K562 (cell line): ENCODE data around the gene PTTG1IP. TPM values are rescaled to one million over a fixed set of nuclear protein-coding genes. Genes with fewer than 3 reads are reported as not detected.

ENCODE experiments used
- CC2D1A ChIP-seq: fragments of 450-650 bp; IDR thresholded peaks from 2 replicates; pipeline ENCODE4 v1.6.1; 2017; ENCODE audit warnings: mild to moderate bottlenecking
- CEBPB ChIP-seq: fragments of 450-650 bp; IDR thresholded peaks from 2 replicates; pipeline ENCODE4 v1.6.1; 2016; ENCODE audit warnings: missing genetic modification characterization, missing compliant biosample characterization
- EZH2 ChIP-seq: IDR thresholded peaks from 2 replicates; pipeline ENCODE4 v1.6.1; 2012; ENCODE audit warnings: low read depth, mild to moderate bottlenecking, inconsistent platforms, low read length, borderline replicate concordance
- HNRNPL ChIP-seq: fragments of 200-400 bp; formaldehyde crosslinking; IDR thresholded peaks from 2 replicates; pipeline ENCODE4 v1.6.1; 2017; ENCODE audit warnings: low read depth, mild to moderate bottlenecking, low read length
- HNRNPLL ChIP-seq: fragments of 200-400 bp; formaldehyde crosslinking; IDR thresholded peaks from 2 replicates; pipeline ENCODE4 v1.6.1; 2017; ENCODE audit warnings: low read length, low read depth, mild to moderate bottlenecking; ENCODE audit not compliant: poor library complexity, severe bottlenecking
- MBD2 ChIP-seq: sonication (generic); IDR thresholded peaks from 2 replicates; pipeline ENCODE4 v1.6.1; 2016; ENCODE audit warnings: low read depth, borderline replicate concordance
- NR4A1 ChIP-seq, 2 experiments: fragments of 250-450 bp in 1 of 2; fragments of 450-650 bp in 1 of 2; sonication (Bioruptor Pico) in 1 of 2; IDR thresholded peaks; 2 replicates each; pipeline versions ENCODE4 v1.4.0 to v1.6.1; 2016 to 2020; ENCODE audit warnings: mild to moderate bottlenecking in 2 of 2, missing compliant biosample characterization in 1 of 2, missing genetic modification characterization in 1 of 2, moderate library complexity in 1 of 2
- SIX5 ChIP-seq, 2 experiments: IDR thresholded peaks; 2 replicates each; pipeline ENCODE4 v1.6.1; 2011; ENCODE audit warnings: low read length in 2 of 2, borderline replicate concordance in 1 of 2, low read depth in 1 of 2, mild to moderate bottlenecking in 1 of 2, moderate library complexity in 1 of 2; ENCODE audit not compliant: insufficient read depth in 1 of 2
- SMAD1 ChIP-seq: fragments of 150-350 bp; IDR thresholded peaks from 2 replicates; pipeline ENCODE4 v1.6.1; 2014; ENCODE audit warnings: low read length, low read depth; ENCODE audit not compliant: partially characterized antibody
- SMARCE1 ChIP-seq: fragments of 450-650 bp; IDR thresholded peaks from 2 replicates; pipeline ENCODE4 v1.7.1; 2016; ENCODE audit warnings: mild to moderate bottlenecking
- SRF ChIP-seq, 2 experiments: fragments of 250-450, 450-650 bp in 1 of 2; sonication (Bioruptor Pico) in 1 of 2; sonication (generic) in 1 of 2; formaldehyde crosslinking; IDR thresholded peaks; 2 replicates each; pipeline versions ENCODE4 v1.5.0 to v1.5.1; 2020 to 2022; ENCODE audit warnings: mild to moderate bottlenecking in 1 of 2, missing genetic modification reagents in 1 of 2
- TRIM28 ChIP-seq: fragments of 450-650 bp; IDR thresholded peaks from 2 replicates; pipeline ENCODE4 v1.6.1; 2017
- TSC22D4 ChIP-seq: fragments of 450-650 bp; IDR thresholded peaks from 2 replicates; pipeline ENCODE4 v1.6.1; 2016; ENCODE audit warnings: missing genetic modification characterization, missing biosample characterization, control low read depth
- ZFPM2 ChIP-seq: fragments of 250-450 bp; sonication (Bioruptor Pico); IDR thresholded peaks from 2 replicates; pipeline ENCODE4 v1.5.1; 2022; ENCODE audit warnings: mild to moderate bottlenecking
- ZNF124 ChIP-seq: sonication (generic); formaldehyde crosslinking; IDR thresholded peaks from 2 replicates; pipeline ENCODE4 v1.8.1; 2022; ENCODE audit warnings: missing genetic modification reagents
- ZNF3 ChIP-seq: fragments of 250-450 bp; sonication (Bioruptor Pico); IDR thresholded peaks from 2 replicates; pipeline ENCODE4 v1.5.0; 2021; ENCODE audit warnings: mild to moderate bottlenecking, moderate library complexity
- ZNF764 ChIP-seq: fragments of 250-450 bp; sonication (Bioruptor Pico); IDR thresholded peaks from 2 replicates; pipeline ENCODE4 v1.4.0; 2020; ENCODE audit warnings: low read depth, mild to moderate bottlenecking, moderate library complexity
- ZSCAN29 ChIP-seq: fragments of 450-650 bp; IDR thresholded peaks from 2 replicates; pipeline ENCODE4 v1.6.1; 2017
- polyA plus RNA-seq, 8 experiments: library from polyadenylated mRNA; depleted of rRNA in 4 of 8; stranded (reverse) in 5 of 8; unstranded in 3 of 8; fragments of >200 nt; fragmentation: Nextera tagmentation in 2 of 8; fragmentation: Illumina TruSeq in 1 of 8; extraction: Ambion mirVana in 2 of 8; extraction: Trizol in 1 of 8; gene quantifications; 2 replicates each; pipeline versions ENCODE4 v1.2.1 to v1.2.3, GENCODE V29; 2011 to 2014; ENCODE audit warnings: inconsistent platforms in 1 of 8, missing spikeins in 1 of 8
- total RNA-seq, 7 experiments: library from RNA; depleted of rRNA in 6 of 7; stranded (reverse); fragments of >200 nt in 6 of 7; fragmentation: Illumina TruSeq in 2 of 7; extraction: Trizol in 2 of 7; gene quantifications; 2 replicates each; pipeline versions ENCODE4 v1.2.1 to v1.2.3, GENCODE V29; 2011 to 2021; ENCODE audit warnings: low replicate concordance in 1 of 7
- TF ChIP-seq, protein P1 (sequence below): fragments of 250-450 bp; sonication (Bioruptor Pico); IDR thresholded peaks from 2 replicates; pipeline ENCODE4 v1.9.0; 2021; ENCODE audit warnings: mild to moderate bottlenecking
- TF ChIP-seq, protein P2 (sequence below), 2 experiments: IDR thresholded peaks; 2 replicates each; pipeline ENCODE4 v1.6.1; 2011; ENCODE audit warnings: borderline replicate concordance in 1 of 2, control low read depth in 1 of 2, low read depth in 1 of 2, low read length in 1 of 2, mild to moderate bottlenecking in 1 of 2, mixed read lengths in 1 of 2, moderate library complexity in 1 of 2; ENCODE audit not compliant: insufficient read depth in 1 of 2, insufficient read length in 1 of 2, poor library complexity in 1 of 2, severe bottlenecking in 1 of 2; ENCODE audit errors: extremely low read depth in 1 of 2
- TF ChIP-seq, protein P3 (sequence below): sonication (generic); formaldehyde crosslinking; IDR thresholded peaks from 2 replicates; pipeline ENCODE4 v1.9.0; 2022; ENCODE audit warnings: mild to moderate bottlenecking, missing genetic modification reagents
- TF ChIP-seq, protein P4 (sequence below): sonication (generic); formaldehyde crosslinking; IDR thresholded peaks from 2 replicates; pipeline ENCODE4 v1.9.0; 2022; ENCODE audit warnings: mild to moderate bottlenecking, missing genetic modification reagents
- TF ChIP-seq, protein P5 (sequence below): fragments of 450-650 bp; formaldehyde crosslinking; IDR thresholded peaks from 2 replicates; pipeline ENCODE4 v1.4.0; 2020; ENCODE audit warnings: mild to moderate bottlenecking
- TF ChIP-seq, protein P6 (sequence below): sonication (generic); formaldehyde crosslinking; IDR thresholded peaks from 2 replicates; pipeline ENCODE4 v1.8.0; 2022; ENCODE audit warnings: mild to moderate bottlenecking, missing genetic modification reagents

The PTTG1IP gene
- total and polyA plus RNA-seq, 9 of the 15 experiments (the other 6 are each of a cell fraction or from before 2014, with no cell fraction given) = 5.0 to 99.3 (median 82.4) TPM

DNA sequence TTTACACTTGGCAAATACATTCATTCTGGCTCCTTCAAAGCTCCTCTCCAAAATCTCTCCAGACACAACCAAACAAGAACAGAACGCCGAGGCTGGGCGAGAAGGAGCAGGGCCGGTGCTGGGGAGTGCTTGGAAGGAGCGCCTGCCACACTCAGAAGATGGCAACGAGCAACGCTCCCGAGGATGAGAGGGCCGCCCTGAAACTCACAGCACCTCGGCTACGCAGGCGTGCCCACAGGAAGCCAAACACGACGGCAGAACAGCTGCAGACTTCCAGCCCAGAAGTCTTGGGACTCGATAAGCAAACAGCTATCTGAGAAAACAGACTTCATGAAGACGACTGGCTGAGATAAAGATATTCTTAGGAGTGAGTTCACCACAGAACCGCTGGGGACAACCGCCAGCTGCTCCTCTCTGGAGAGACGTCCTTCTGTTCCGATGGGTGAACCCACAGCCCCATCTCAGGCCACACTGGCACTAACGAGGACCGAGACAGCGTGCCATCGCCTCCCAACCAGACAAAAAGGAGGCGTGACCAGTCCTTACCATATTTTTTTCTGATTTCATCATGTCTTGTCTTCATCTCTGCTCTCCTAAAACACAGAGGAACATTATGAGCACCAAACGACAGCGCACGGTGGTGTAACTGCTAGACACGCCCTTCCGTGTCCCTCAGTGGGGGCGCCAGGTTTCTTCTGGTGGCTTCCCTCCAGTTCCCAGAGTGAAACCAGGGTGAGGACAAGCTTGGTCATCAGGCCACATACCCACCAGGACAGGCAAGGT lies 18.6 kb downstream of the PTTG1IP start (continued):
- TF ChIP-seq, protein P1, sequence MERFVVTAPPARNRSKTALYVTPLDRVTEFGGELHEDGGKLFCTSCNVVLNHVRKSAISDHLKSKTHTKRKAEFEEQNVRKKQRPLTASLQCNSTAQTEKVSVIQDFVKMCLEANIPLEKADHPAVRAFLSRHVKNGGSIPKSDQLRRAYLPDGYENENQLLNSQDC (CRISPR knock-in tag) = no peak
- TF ChIP-seq SMAD1 = peak; percentile 88
- no peak for TF ChIP-seq ZNF124
- TF ChIP-seq TSC22D4 (tag) = no peak
- TF ChIP-seq CC2D1A = peak; percentile 97
- TF ChIP-seq MBD2 = peak; percentile 76
- TF ChIP-seq, protein P2, sequence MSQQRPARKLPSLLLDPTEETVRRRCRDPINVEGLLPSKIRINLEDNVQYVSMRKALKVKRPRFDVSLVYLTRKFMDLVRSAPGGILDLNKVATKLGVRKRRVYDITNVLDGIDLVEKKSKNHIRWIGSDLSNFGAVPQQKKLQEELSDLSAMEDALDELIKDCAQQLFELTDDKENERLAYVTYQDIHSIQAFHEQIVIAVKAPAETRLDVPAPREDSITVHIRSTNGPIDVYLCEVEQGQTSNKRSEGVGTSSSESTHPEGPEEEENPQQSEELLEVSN (IDR thresholded peaks at IDR 0.05; ENCODE audit: borderline replicate concordance in 1 of 2, extremely low read depth in 1 of 2, insufficient read depth in 1 of 2, insufficient read length in 1 of 2, low read depth in 1 of 2, low read length in 1 of 2, poor library complexity in 1 of 2, severe bottlenecking in 1 of 2) = peak in 1 of 2 experiments; percentile 84
- TF ChIP-seq, protein P3, sequence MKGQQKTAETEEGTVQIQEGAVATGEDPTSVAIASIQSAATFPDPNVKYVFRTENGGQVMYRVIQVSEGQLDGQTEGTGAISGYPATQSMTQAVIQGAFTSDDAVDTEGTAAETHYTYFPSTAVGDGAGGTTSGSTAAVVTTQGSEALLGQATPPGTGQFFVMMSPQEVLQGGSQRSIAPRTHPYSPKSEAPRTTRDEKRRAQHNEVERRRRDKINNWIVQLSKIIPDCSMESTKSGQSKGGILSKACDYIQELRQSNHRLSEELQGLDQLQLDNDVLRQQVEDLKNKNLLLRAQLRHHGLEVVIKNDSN (CRISPR knock-in tag) = no peak
- TF ChIP-seq NR4A1 (CRISPR knock-in tag; IDR thresholded peaks at IDR 0.05) = no peak
- peak; percentile 93 for TF ChIP-seq NR4A1 (tag; IDR thresholded peaks at IDR 0.05)
- TF ChIP-seq, protein P4, sequence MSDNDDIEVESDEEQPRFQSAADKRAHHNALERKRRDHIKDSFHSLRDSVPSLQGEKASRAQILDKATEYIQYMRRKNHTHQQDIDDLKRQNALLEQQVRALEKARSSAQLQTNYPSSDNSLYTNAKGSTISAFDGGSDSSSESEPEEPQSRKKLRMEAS (CRISPR knock-in tag) = peak; percentile 80
- no peak for TF ChIP-seq ZNF3 (CRISPR knock-in tag)
- TF ChIP-seq HNRNPLL = peak; percentile 41
- 0 out of 2 replicates have a peak, but pooled peaks have one; percentile 7 for TF ChIP-seq ZFPM2 (CRISPR knock-in tag)
- TF ChIP-seq ZSCAN29 = peak; percentile 82
- TF ChIP-seq EZH2 = no peak
- peak; percentile 77; the same call in 1 of the 2 replicates for TF ChIP-seq TRIM28
- TF ChIP-seq, protein P5, sequence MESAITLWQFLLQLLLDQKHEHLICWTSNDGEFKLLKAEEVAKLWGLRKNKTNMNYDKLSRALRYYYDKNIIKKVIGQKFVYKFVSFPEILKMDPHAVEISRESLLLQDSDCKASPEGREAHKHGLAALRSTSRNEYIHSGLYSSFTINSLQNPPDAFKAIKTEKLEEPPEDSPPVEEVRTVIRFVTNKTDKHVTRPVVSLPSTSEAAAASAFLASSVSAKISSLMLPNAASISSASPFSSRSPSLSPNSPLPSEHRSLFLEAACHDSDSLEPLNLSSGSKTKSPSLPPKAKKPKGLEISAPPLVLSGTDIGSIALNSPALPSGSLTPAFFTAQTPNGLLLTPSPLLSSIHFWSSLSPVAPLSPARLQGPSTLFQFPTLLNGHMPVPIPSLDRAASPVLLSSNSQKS = no peak
- TF ChIP-seq SRF (CRISPR knock-in tag; IDR thresholded peaks at IDR 0.05) = no peak
- TF ChIP-seq SIX5 (IDR thresholded peaks at IDR 0.05; ENCODE audit: borderline replicate concordance in 1 of 2, insufficient read depth in 1 of 2, low read depth in 1 of 2, low read length in 2 of 2) = no peak
- no peak for TF ChIP-seq HNRNPL
- peak; percentile 84 for TF ChIP-seq CEBPB (tag)
- TF ChIP-seq, protein P6, sequence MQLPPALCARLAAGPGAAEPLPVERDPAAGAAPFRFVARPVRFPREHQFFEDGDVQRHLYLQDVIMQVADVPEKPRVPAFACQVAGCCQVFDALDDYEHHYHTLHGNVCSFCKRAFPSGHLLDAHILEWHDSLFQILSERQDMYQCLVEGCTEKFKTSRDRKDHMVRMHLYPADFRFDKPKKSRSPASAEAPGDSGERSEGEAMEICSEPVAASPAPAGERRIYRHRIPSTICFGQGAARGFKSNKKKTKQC (CRISPR knock-in tag) = no peak; the same call in 1 of the 2 replicates
- TF ChIP-seq ZNF764 = no peak
- peak; percentile 94 for TF ChIP-seq SMARCE1
